GM23248 (cell line): Measurements from ENCODE around the gene CDC14B. TPM values are rescaled to one million over a fixed set of nuclear protein-coding genes. Genes with fewer than 3 reads are reported as not detected.

Experiments
- DNase-seq: peaks from one replicate; pipeline ENCODE4 v3.0.0-alpha.2; 2015
- H2AFZ ChIP-seq: fragments of 200-600 bp; sonication (generic); 2 replicates; pipeline ENCODE4 v1.6.1; 2016; ENCODE audit warnings: antibody characterized with exemption
- H3F3A ChIP-seq: fragments of 200-600 bp; sonication (generic); 2 replicates; pipeline ENCODE4 v1.6.1; 2016; ENCODE audit warnings: mild to moderate bottlenecking, antibody characterized with exemption, mixed run types; ENCODE audit not compliant: insufficient read depth
- H3K27ac ChIP-seq: fragments of 200-600 bp; sonication (generic); 2 replicates; pipeline ENCODE4 v1.5.1; 2016; ENCODE audit warnings: mild to moderate bottlenecking
- H3K27me3 ChIP-seq: fragments of 200-600 bp; sonication (generic); replicated peaks from 2 replicates; pipeline ENCODE4 v1.6.1; 2016; ENCODE audit warnings: mild to moderate bottlenecking; ENCODE audit not compliant: insufficient read depth
- H3K36me3 ChIP-seq: fragments of 200-600 bp; sonication (generic); 2 replicates; pipeline ENCODE4 v1.6.1; 2016; ENCODE audit warnings: low read depth, mild to moderate bottlenecking
- H3K4me1 ChIP-seq: fragments of 200-600 bp; sonication (generic); 2 replicates; pipeline ENCODE4 v1.6.1; 2016; ENCODE audit warnings: mild to moderate bottlenecking; ENCODE audit not compliant: insufficient read depth
- H3K4me2 ChIP-seq: fragments of 200-600 bp; sonication (generic); one replicate; pipeline ENCODE4 v1.6.1; 2016; ENCODE audit warnings: mild to moderate bottlenecking; ENCODE audit not compliant: unreplicated experiment
- H3K4me3 ChIP-seq: fragments of 200-600 bp; sonication (generic); 2 replicates; pipeline ENCODE4 v1.5.1; 2016; ENCODE audit warnings: mild to moderate bottlenecking
- H3K79me2 ChIP-seq: fragments of 200-600 bp; sonication (generic); 2 replicates; pipeline ENCODE4 v1.6.1; 2016; ENCODE audit warnings: mild to moderate bottlenecking; ENCODE audit not compliant: insufficient read depth
- H3K9ac ChIP-seq: fragments of 200-600 bp; sonication (generic); 2 replicates; pipeline ENCODE4 v1.6.1; 2016; ENCODE audit warnings: mild to moderate bottlenecking
- H3K9me2 ChIP-seq: fragments of 200-600 bp; sonication (generic); 2 replicates; pipeline ENCODE4 v1.6.1; 2016; ENCODE audit warnings: mixed run types, mild to moderate bottlenecking, moderate library complexity; ENCODE audit not compliant: insufficient read depth
- H3K9me3 ChIP-seq: fragments of 200-600 bp; sonication (generic); one replicate; pipeline ENCODE4 v1.6.1; 2017; ENCODE audit warnings: low read depth
- H4K20me1 ChIP-seq: fragments of 200-600 bp; sonication (generic); 2 replicates; pipeline ENCODE4 v1.6.0; 2016; ENCODE audit not compliant: insufficient read depth
- EZH2 ChIP-seq: fragments of 200-600 bp; sonication (generic); IDR thresholded peaks from 2 replicates; pipeline ENCODE4 v1.6.1; 2018; ENCODE audit warnings: antibody characterized with exemption, mild to moderate bottlenecking; ENCODE audit not compliant: insufficient read depth, poor library complexity, severe bottlenecking
- EZH2phosphoT487 ChIP-seq: fragments of 200-600 bp; sonication (generic); IDR thresholded peaks from 2 replicates; pipeline ENCODE4 v1.6.1; 2018; ENCODE audit warnings: antibody characterized with exemption, moderate library complexity, mild to moderate bottlenecking, low read depth; ENCODE audit not compliant: insufficient read depth
- WGBS, 2 experiments: methylation state at CpG; one replicate each; pipeline ENCODE4 v1.1.6; 2015 to 2017; ENCODE audit warnings: low lambda C conversion rate in 2 of 2, low coverage in 1 of 2; ENCODE audit errors: missing lambda C conversion rate in 2 of 2; 5-methylcytosine and 5-hydroxymethylcytosine counted together
- in situ Hi-C: fragments of 300-500 bp; cut with MboI; formaldehyde crosslinking; loops from 2 replicates; pipeline ENCODE4 v1.15.0; 2020
- polyA plus RNA-seq: library from polyadenylated mRNA; unstranded; fragments of >200 nt; fragmentation: Nextera tagmentation; extraction: Ambion mirVana; gene quantifications from 2 replicates; pipeline ENCODE4 v1.2.1, GENCODE V29; 2016
- total RNA-seq: library from RNA; depleted of rRNA; stranded (reverse); fragments of >200 nt; shearing (Covaris generic); gene quantifications from 2 replicates; pipeline ENCODE4 v1.2.3, GENCODE V29; 2014

The CDC14B gene
- total and polyA plus RNA-seq, 2 experiments from 2014 or later, result 8.1 to 17.2 TPM

DNA sequence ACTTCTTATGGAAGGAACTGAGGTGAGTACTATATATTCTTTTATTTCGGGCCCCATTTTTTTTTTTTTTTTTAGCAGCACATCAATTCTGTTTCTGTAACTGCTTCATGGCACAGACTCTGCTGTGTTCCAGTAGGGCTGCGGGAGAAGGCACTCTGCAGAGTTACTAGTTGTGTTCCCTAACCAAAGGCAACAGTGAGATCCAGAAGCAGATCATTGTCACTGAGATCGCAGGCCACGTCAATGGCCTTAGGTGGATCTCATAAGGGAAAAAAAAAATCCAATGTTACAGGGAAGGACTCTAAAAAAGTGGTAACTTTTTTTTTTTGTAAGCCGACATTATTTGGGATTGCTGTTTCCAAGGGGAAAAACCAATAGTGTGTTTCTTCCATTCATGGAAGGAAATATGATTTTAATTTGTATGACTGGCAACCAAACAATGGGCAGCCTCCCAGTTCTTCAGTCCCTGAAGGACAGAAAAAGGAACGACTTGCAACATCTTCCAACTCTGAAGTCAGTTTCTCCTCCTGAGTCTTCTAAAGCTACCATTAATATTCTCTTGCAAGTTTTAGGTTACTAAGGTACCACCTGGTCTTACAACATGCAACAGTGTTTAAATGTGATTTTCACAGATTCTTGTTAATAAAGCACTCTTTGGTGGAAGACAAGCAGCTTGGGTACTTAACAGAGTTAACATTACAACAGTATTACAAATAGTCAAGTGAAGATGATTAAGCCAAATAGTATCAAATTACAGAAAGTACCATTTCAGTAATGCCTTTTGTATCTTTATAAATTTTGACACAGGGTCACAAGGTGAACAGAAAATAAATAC is 116.9 kb downstream of the CDC14B start:
- H3K9me3 ChIP-seq, result no peaks in the 10 kb centered on the region
- peaks cover 26% of the 10 kb centered on the region for H3K4me1 ChIP-seq
- H3K9me2 ChIP-seq, result no peaks in the 10 kb centered on the region
- peak; percentile 47 for DNase-seq
- peak overlapping the region; percentile 19 for H3K4me2 ChIP-seq
- no peaks in the 10 kb centered on the region for H3K36me3 ChIP-seq
- peak overlapping the region; percentile 33 for H3K27ac ChIP-seq
- peaks cover 30% of the 10 kb centered on the region for H3F3A ChIP-seq
- H3K9ac ChIP-seq, result peak overlapping the region; percentile 29; the same call in 1 of the 2 replicates
- peak overlapping the region; percentile 32 for H2AFZ ChIP-seq
- 14 to 19% methylated on average over 6 of the region's 6 CpGs for WGBS, 2 experiments
- in situ Hi-C loops, result no loop called here
- no peaks in the 10 kb centered on the region for H3K79me2 ChIP-seq
- H3K4me3 ChIP-seq, result no peak overlapping the region
- TF ChIP-seq EZH2phosphoT487 (no peak), EZH2 (no peak)
- H3K27me3 ChIP-seq, result no peaks in the 10 kb centered on the region
- no peaks in the 10 kb centered on the region for H4K20me1 ChIP-seq

DNA sequence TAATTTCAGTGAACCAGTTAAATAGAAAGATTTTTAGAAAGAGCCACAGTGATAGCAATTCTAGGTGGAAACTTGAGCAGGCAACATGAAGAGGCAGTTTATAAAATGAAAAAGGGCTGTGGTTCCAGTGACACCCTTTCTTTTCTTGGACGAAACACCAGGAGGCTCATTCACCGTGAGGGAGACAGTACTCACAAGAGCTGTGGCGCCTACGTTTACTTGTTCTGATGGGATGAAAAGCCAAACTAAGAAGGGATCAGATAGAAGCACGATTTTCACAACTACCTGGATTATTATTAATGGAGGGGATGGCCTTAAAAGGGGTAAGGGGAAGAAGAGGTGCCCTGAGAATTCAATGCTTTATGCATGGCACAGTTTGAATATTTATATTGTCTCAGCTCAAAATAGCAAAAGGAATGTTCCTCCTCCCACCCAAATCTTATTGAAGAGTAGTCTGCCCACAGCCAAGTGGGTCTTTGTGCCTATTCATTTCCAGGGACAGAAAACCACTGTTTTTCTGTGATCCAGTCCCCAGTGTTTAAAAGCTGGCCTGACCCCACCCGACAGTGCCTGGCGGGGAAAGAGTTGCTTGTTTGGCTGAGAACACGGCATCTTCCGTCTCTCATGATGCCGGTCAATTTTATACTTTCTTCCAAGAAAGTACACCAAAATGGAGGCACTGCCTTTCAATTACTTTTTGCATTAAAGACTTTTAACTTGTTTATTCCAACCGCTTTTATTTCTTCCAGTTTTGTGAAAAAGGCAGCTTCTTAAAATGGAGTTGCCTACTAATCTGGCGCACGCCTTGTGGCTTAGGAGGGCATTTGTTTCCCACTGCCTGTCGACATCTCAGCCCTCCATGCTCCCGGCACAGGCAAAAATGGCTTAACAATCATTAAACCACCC is 117.8 kb downstream of the CDC14B start:
- Histone ChIP-seq H3K27me3 (no peaks in the 10 kb centered on the region), H3K9ac (peak overlapping the region; percentile 29; the same call in 1 of the 2 replicates), H3K27ac (peak overlapping the region; percentile 61), H3F3A (peaks cover 30% of the 10 kb centered on the region), H3K79me2 (no peaks in the 10 kb centered on the region), H4K20me1 (no peaks in the 10 kb centered on the region), H3K4me2 (peak overlapping the region; percentile 36), H3K9me3 (no peaks in the 10 kb centered on the region), H3K4me3 (no peak overlapping the region), H3K4me1 (peaks cover 26% of the 10 kb centered on the region), H3K9me2 (no peaks in the 10 kb centered on the region), H2AFZ (peak overlapping the region; percentile 32), H3K36me3 (no peaks in the 10 kb centered on the region)
- no peak for DNase-seq
- in situ Hi-C loops, result no loop called here
- 36 to 37% methylated on average over 15 of the region's 15 CpGs for WGBS, 2 experiments
- no peak for TF ChIP-seq EZH2
- no peak for TF ChIP-seq EZH2phosphoT487

DNA sequence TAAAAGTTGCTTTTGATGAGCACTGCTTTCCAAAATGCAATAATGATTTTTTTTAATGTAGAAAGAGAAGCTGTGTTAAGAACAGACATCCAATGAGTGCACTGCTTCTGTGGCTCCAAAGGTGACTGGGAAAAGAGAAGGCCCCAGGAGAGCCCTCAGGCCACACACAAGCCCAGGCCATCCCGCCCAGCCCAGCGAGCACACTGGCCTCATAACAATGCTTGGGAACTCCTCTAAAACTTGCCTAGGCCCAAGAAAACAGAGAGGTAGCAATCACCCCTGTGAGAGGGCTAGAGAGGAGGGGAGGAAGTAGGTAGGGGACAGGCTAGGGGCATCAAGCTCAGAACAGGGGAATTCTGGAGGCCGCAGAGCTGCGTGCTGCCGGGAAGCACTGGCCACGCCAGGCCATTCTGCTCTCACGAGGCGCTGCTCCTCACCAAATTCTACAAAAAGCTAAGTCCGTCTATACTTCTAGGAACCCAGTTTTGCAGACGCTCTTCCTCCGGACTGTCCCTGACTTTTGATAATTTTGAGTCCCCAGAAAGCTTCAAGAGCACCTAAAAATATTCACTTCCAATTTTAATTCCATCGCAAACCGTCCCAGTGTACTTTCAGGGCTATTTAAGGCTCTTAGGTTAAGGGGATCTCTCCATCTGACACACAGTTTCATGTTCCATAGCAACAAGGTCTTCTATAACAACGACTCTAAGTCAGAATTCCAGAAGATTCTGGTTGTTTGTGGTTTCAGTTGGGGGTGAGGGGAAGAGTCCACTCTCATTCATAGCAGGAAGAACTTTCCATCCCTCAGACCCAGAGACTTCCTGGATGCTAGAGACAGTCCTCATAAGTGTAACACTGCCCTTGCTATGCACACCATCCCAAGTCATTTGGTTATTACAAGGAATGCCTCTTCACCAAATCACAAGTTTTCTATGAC is 118.7 kb downstream of the CDC14B start:
- Histone ChIP-seq H3K4me1 (peaks cover 26% of the 10 kb centered on the region), H3K4me3 (no peak overlapping the region), H3K27me3 (no peaks in the 10 kb centered on the region), H2AFZ (peak overlapping the region; percentile 32), H3K4me2 (peak overlapping the region; percentile 36), H3K27ac (peak overlapping the region; percentile 61), H3K36me3 (no peaks in the 10 kb centered on the region), H3K9ac (peak overlapping the region; percentile 29; the same call in 1 of the 2 replicates), H3K79me2 (no peaks in the 10 kb centered on the region), H3K9me3 (no peaks in the 10 kb centered on the region), H3K9me2 (no peaks in the 10 kb centered on the region), H4K20me1 (no peaks in the 10 kb centered on the region), H3F3A (peaks cover 30% of the 10 kb centered on the region)
- TF ChIP-seq EZH2phosphoT487, result no peak
- TF ChIP-seq EZH2, result no peak
- 88 to 93% methylated on average over 14 of the region's 14 CpGs for WGBS, 2 experiments
- DNase-seq, result peak; percentile 79
- in situ Hi-C loops, result no loop called here
